ENCODE data around the gene BUD31.
"Not testable (repeated sequence)": the region's sequence is repeated elsewhere in the genome, so short reads cannot be mapped to it uniquely, and the experiment has no call there.

BUD31 gene

GRCh38 chr7:99399597-99399996 lies 9.2 kb upstream of the BUD31 start:
- no peak for DNase-seq

GRCh38 chr7:99402854-99403253 lies 5.9 kb upstream of the BUD31 start:
- DNase-seq, result no peak

- no peak for DNase-seq
Measured at GRCh38 chr7:99403764-99404163, 5.0 kb upstream of the BUD31 start.

GRCh38 chr7:99404235-99404976 lies 4.4 kb upstream of the BUD31 start:
- no peak for DNase-seq

GRCh38 chr7:99404977-99405320 lies 3.8 kb upstream of the BUD31 start:
- no peak for DNase-seq

GRCh38 chr7:99406557-99406956 lies 2.2 kb upstream of the BUD31 start:
- no peak for DNase-seq

GRCh38 chr7:99407872-99408378 lies 844 bp upstream of the BUD31 start:
- DNase-seq, result peak; percentile 80

GRCh38 chr7:99409192-99409572 lies 413 bp downstream of the BUD31 start:
- DNase-seq, result no peak

GRCh38 chr7:99409806-99410205 lies 1.0 kb downstream of the BUD31 start:
- DNase-seq, result no peak

- no peak for DNase-seq
Measured at GRCh38 chr7:99410635-99411034, 1.9 kb downstream of the BUD31 start.

- DNase-seq, result peak; percentile 72
Measured at GRCh38 chr7:99415513-99416127, 6.9 kb downstream of the BUD31 start.

- no peak for DNase-seq
Measured at GRCh38 chr7:99418260-99418659, 9.5 kb downstream of the BUD31 start.

- DNase-seq, result no peak
Measured at GRCh38 chr7:99419323-99420021, 10.7 kb downstream of the BUD31 start.

- DNase-seq, result no peak
Measured at GRCh38 chr7:99420213-99420612, 11.4 kb downstream of the BUD31 start.

- no peak for DNase-seq
Measured at GRCh38 chr7:99420986-99421385, 12.2 kb downstream of the BUD31 start.

GRCh38 chr7:99422186-99422585 lies 13.4 kb downstream of the BUD31 start:
- no peak for DNase-seq

- no peak for DNase-seq
Measured at GRCh38 chr7:99422625-99423024, 13.9 kb downstream of the BUD31 start.

- no peak for DNase-seq
Measured at GRCh38 chr7:99424932-99425730, 16.4 kb downstream of the BUD31 start.

- no peak for DNase-seq
Measured at GRCh38 chr7:99428972-99429566, 20.3 kb downstream of the BUD31 start.

- DNase-seq, result no peak
Measured at GRCh38 chr7:99429756-99430155, 21.0 kb downstream of the BUD31 start.

GRCh38 chr7:99431756-99432540 lies 23.2 kb downstream of the BUD31 start:
- DNase-seq, result not testable (repeated sequence)

- no peak for DNase-seq
Measured at GRCh38 chr7:99433158-99433557, 24.4 kb downstream of the BUD31 start.

Measured in activated effector memory CD4-positive, alpha-beta T cell treated with anti-CD3 and anti-CD28 coated beads, Interleukin-2, amount 50 U/mL, for 16 hours (primary cell).